ENCODE data around the gene TNNI3.

DNA sequence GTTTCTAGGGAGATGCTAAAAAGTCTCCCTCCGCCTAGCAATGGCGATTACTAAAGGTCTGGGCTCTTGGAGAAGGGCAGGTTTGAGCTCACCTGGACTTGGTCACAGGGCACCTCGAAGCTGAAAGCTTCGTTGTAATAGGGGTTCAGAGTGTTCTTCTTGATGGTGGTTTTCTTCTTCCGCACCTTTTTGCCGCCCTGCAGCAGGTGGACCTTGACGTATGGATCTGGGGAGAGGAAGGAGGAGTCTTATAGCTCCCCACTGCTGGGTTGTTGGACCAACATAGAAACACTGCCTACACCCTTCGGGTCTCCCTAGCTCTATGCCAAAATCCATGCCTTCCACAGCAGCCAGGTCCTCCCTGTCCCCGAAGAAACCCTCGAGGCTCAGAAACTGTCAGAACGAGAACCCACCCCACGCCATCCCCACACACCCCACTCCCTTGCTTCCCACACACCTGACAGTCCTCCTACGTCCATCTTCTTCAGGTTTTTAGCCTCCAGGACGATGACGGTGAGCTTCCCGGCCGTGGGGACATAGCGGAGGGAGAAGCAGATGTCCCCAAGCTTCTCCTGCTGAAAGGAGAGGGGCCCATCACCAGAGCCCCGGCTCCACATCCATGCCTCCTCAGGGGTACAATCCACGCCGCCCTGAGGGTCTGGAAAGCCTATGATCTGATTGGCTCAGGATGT is 17.0 kb upstream of the TNNI3 start:
- TF ChIP-seq CTCF (IDR thresholded peaks at IDR 0.05) (no peak), POLR2A (IDR thresholded peaks at IDR 0.05) (no peak), EP300 (IDR thresholded peaks at IDR 0.05) (no peak)
